ENCODE measurements around the gene MOB3A.

The MOB3A gene

GRCh38 chr19:2022289-2022688, 73.8 kb downstream of the MOB3A start:
- no peak for TF ChIP-seq CTCF (IDR thresholded peaks at IDR 0.05; ENCODE audit: low read depth, low read length, missing control alignments)
- H3K4me3 ChIP-seq (replicated peaks; ENCODE audit: low read depth, low read length) = no peak overlapping the region
- DNase-seq (ENCODE audit: extremely low read depth, low read depth) = no peak

GRCh38 chr19:2021453-2022140, 74.5 kb downstream of the MOB3A start:
- no peak for DNase-seq (ENCODE audit: extremely low read depth, low read depth)
- H3K4me3 ChIP-seq (replicated peaks; ENCODE audit: low read depth, low read length) = no peak overlapping the region
- TF ChIP-seq CTCF (IDR thresholded peaks at IDR 0.05; ENCODE audit: low read depth, low read length, missing control alignments) = no peak

Data from HFF-Myc (cell line).